Right atrium auricular region (tissue), 2 donors: ENCODE measurements around the gene MARCHF3. TPM values are rescaled to one million over a fixed set of nuclear protein-coding genes. Genes with fewer than 3 reads are reported as not detected.

Experiments
- DNase-seq: peaks from one replicate; pipeline ENCODE4 v3.0.0-alpha.2; 2019; ENCODE audit warnings: low spot score
- H3K27ac ChIP-seq, 2 donors: fragments of 200-600 bp; sonication (generic); 1 replicate in 1 of 2; 2 replicates in 1 of 2; pipeline ENCODE4 v1.5.1; 2016 to 2019
- H3K27me3 ChIP-seq, 2 donors: fragments of 200-600 bp; sonication (generic); one replicate each; pipeline versions ENCODE4 v1.5.1 to v1.6.0; 2017 to 2019
- H3K36me3 ChIP-seq: fragments of 200-600 bp; sonication (generic); one replicate; pipeline ENCODE4 v1.5.1; 2016
- H3K4me1 ChIP-seq, 2 donors: fragments of 200-600 bp; sonication (generic); one replicate each; pipeline versions ENCODE4 v1.5.1 to v1.6.0; 2017 to 2019
- H3K4me3 ChIP-seq, 2 donors: fragments of 200-600 bp; sonication (generic); 1 replicate in 1 of 2; 2 replicates in 1 of 2; pipeline ENCODE4 v1.5.1; 2017 to 2019; ENCODE audit warnings: mild to moderate bottlenecking in 1 of 2, moderate library complexity in 1 of 2
- H3K9me3 ChIP-seq, 2 donors: fragments of 200-600 bp; sonication (generic); one replicate each; pipeline ENCODE4 v1.5.1; 2019
- total RNA-seq, 2 donors: library from RNA; depleted of rRNA; stranded (reverse); fragments of >200 nt; gene quantifications; one replicate each; pipeline ENCODE4 v1.1.0, GENCODE V29; 2016
- TF ChIP-seq, protein P1 (sequence below), 2 donors: fragments of 200-600 bp; sonication (generic); IDR thresholded peaks; one replicate each; pipeline ENCODE4 v1.5.1; 2019; ENCODE audit warnings: antibody characterized with exemption in 2 of 2

Gene MARCHF3
- total RNA-seq, 2 donors from 2014 or later: 14.5 to 19.7 TPM

DNA sequence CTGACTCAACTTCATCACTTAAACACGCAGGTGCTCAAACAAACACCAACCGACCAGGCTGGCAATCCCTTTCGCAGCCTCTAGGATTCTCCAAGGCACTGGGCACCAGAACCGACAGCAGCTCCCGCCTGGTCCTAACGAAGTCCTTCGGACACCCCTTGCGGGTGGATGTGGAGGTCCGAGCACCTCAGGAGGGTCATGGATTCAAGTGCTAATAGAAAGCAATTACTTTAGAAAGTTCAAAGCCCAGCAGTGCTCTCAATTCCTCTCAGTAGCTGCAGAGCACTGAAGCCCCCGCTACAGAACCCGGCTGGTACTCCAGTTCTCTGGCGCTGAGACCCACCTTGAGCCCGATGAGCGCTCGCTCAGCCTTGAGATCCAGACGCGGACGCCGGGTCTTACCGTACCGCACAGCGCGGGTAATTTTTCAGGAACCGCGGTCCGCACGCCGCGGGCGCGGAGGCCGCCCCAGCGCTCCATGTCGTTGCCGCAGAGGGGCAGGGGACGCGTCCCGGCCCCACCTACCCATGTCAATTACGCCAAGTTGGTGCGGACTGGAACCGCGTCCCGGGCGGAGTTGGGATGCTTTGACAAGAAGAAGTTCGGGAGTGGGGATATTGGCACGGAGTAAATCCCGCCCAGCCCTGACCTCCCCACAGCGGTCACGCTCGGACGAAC, 638 bp downstream of the MARCHF3 start:
- H3K27ac ChIP-seq: peak overlapping the region; percentile 94 to 97
- peak overlapping the region; percentile 81 for H3K4me3 ChIP-seq
- H3K36me3 ChIP-seq: no peaks in the 10 kb centered on the region
- H3K4me1 ChIP-seq: peaks cover 0 to 26% of the 10 kb centered on the region in 2 donors
- DNase-seq: peak; percentile 65
- H3K27me3 ChIP-seq: no peaks in the 10 kb centered on the region
- no peaks in the 10 kb centered on the region for H3K9me3 ChIP-seq
- TF ChIP-seq, protein P1, sequence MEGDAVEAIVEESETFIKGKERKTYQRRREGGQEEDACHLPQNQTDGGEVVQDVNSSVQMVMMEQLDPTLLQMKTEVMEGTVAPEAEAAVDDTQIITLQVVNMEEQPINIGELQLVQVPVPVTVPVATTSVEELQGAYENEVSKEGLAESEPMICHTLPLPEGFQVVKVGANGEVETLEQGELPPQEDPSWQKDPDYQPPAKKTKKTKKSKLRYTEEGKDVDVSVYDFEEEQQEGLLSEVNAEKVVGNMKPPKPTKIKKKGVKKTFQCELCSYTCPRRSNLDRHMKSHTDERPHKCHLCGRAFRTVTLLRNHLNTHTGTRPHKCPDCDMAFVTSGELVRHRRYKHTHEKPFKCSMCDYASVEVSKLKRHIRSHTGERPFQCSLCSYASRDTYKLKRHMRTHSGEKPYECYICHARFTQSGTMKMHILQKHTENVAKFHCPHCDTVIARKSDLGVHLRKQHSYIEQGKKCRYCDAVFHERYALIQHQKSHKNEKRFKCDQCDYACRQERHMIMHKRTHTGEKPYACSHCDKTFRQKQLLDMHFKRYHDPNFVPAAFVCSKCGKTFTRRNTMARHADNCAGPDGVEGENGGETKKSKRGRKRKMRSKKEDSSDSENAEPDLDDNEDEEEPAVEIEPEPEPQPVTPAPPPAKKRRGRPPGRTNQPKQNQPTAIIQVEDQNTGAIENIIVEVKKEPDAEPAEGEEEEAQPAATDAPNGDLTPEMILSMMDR (IDR thresholded peaks at IDR 0.05): peak; percentile 29 to 57

DNA sequence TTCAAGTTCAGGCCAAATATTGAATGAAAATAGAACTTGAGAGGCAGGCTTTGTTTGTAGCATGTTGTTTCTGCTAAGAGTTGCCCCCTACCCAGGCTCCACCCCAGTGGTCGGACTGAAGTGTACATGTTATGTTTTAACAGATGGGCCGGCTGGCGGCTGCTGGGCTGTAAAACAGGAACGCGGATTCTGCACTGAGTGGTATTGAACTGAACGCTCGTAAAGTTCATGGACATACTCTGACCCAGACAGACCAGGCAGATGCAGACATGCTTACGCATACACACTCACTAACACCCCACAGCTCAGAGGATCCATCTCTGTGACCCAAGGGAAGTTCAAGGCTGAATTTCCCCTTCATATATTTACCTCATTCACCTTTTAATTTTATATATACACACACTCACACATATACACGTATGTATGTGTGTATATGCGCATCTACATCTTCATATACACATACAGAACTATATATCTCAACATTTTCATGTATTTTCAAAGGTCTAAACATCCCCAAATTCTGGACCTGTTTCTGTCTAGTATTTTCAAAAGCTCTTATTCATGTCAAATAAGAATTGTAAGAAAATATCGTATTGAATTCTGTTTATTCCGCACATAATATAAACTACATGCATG, 1.4 kb downstream of the MARCHF3 start:
- H3K27me3 ChIP-seq: no peaks in the 10 kb centered on the region
- peak overlapping the region; percentile 94 to 97 for H3K27ac ChIP-seq
- TF ChIP-seq, protein P1 (IDR thresholded peaks at IDR 0.05): no peak
- peak overlapping the region; percentile 81 for H3K4me3 ChIP-seq
- H3K36me3 ChIP-seq: no peaks in the 10 kb centered on the region
- peaks cover 0 to 26% of the 10 kb centered on the region in 2 donors for H3K4me1 ChIP-seq
- DNase-seq: no peak
- H3K9me3 ChIP-seq: no peaks in the 10 kb centered on the region

DNA sequence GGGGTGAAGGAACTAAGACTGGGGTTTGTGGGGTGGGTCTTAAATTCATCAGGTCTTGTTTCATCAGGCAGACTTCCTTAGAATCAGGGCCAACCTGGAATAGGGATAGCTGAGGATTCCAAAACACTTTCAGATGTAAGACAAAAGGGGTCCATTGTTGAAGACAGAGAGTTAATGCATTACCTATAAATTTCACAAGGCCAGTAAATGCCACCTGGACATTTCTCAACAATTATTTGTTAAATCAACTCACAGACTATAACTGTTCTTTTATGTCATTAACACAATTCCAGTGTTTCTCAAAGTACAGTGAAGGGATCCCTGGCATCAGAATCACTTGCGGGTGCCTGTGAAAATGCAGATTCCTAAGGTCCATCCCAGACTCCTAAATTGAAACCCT, 2.8 kb downstream of the MARCHF3 start:
- DNase-seq: no peak
- Histone ChIP-seq H3K27me3 (no peaks in the 10 kb centered on the region), H3K4me3 (no peak overlapping the region), H3K27ac (no peak overlapping the region), H3K36me3 (no peaks in the 10 kb centered on the region), H3K9me3 (no peaks in the 10 kb centered on the region), H3K4me1 (peaks cover 0 to 26% of the 10 kb centered on the region in 2 donors)
- TF ChIP-seq, protein P1 (IDR thresholded peaks at IDR 0.05): no peak

DNA sequence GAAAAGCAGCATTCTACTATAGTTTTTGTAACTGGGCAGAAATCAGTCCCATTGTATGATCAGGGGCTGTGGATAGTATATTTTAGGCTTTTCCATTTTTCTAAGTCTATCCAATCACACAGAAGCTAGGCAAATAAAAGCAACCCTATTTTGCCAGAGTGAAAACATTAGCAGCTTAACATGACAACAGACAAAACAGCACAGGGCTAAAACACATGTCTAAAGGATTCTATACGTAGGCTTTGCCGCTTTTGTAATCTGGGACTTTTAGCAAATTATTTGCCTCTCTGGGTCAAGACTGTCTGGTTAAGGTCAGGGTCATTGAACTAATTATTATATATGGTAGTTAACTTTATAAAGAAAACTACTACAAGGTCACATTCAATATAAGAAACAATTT, 4.2 kb downstream of the MARCHF3 start:
- Histone ChIP-seq H3K9me3 (no peaks in the 10 kb centered on the region), H3K27ac (peak overlapping the region in 1 of 2 donors; percentile 41), H3K27me3 (no peaks in the 10 kb centered on the region), H3K4me1 (peaks cover 0 to 22% of the 10 kb centered on the region in 2 donors), H3K4me3 (no peak overlapping the region), H3K36me3 (no peaks in the 10 kb centered on the region)
- DNase-seq: no peak
- TF ChIP-seq, protein P1 (IDR thresholded peaks at IDR 0.05): no peak

DNA sequence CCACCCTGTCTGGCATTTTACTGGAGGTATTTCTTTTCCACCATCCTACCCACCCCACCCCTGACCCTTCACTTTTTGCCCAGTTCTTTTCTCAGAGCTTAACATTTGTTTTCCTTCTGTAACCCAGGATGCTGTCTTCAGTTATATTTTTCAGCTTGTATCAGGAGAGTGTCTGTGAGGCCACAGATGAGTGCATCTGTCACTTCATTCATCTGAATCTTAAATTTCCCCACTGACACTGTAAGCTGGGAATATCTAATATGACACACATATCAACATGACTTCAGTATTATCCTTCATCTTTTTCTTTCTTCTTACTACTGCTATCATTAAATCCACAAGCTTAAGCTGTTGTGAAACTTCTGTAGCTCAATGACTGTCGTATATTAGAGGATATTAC, 4.9 kb downstream of the MARCHF3 start:
- Histone ChIP-seq H3K27ac (peak overlapping the region in 1 of 2 donors; percentile 41), H3K9me3 (no peaks in the 10 kb centered on the region), H3K36me3 (no peaks in the 10 kb centered on the region), H3K4me3 (no peak overlapping the region), H3K4me1 (peaks cover 0 to 19% of the 10 kb centered on the region in 2 donors), H3K27me3 (no peaks in the 10 kb centered on the region)
- no peak for DNase-seq
- TF ChIP-seq, protein P1 (IDR thresholded peaks at IDR 0.05): no peak
